Activated CD4-positive, alpha-beta T cell treated with anti-CD3 and anti-CD28 coated beads, Interleukin-10, Interleukin-2, amounts not matched to agents 100 ng/mL and 50 ng/mL, durations not matched to agents 16 hours and 8 hours (primary cell): ENCODE data around the gene GADD45G.
A peak's percentile ranks its signal among the peaks of the same experiment; 100 is the strongest.

ENCODE experiments used
- DNase-seq: peaks from one replicate; pipeline ENCODE4 v3.0.0-alpha.2; 2020

Gene GADD45G, protein sequence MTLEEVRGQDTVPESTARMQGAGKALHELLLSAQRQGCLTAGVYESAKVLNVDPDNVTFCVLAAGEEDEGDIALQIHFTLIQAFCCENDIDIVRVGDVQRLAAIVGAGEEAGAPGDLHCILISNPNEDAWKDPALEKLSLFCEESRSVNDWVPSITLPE

DNA sequence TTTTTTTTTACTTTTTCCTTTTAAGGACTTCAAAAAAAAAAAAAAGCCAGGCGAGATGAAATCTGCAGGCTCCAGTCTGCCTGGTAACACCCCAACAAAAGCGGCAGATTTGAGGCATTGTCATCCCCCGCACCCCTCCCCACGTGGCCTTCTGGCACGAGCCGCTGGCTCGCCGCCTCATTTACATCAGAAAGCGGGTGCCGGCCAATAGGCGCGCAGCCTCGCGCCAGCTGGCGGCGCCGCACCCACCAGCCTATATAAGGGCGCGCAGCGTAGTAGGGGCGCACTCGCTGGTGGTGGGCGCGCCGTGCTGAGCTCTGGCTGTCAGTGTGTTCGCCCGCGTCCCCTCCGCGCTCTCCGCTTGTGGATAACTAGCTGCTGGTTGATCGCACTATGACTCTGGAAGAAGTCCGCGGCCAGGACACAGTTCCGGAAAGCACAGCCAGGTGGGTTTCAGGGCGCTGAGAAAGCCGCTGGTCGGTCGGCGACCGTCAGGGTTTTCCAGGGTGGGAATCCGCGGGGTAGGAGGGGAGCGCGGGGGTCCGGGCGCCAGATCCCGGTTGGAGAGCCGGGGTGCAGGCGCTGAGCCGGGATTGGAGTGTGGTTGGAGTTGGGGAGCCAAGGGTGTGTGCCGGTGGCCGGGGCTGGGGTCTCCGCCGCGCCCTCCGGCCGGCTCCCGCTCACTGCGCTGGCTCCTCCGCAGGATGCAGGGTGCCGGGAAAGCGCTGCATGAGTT lies at the start of gene GADD45G:
Gene GADD45G, plus strand, starts transcription at position 284 of the 736 bp plus-strand sequence. Its CDS starts 110 bp downstream, at position 394.
- peak; percentile 92 for DNase-seq

DNA sequence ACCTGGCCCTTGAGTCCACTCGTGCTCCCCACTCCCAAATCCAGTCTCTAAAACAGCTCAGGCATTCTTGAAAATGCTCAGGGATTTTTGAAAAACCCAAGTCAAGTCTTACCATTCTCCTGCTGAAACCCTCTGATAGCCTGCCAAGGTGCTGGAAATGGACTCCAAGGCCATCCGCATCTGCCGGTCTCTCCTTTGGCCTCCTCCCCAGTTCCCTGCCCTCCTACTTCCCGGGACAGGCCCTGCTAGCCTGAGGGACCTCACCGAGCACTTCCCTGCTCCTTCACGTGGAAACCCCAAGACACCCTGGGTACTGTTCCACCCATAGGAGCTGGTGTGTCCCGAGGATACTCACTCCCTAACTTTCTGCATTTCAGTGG lies 49.8 kb upstream of the GADD45G start:
- DNase-seq, result no peak

DNA sequence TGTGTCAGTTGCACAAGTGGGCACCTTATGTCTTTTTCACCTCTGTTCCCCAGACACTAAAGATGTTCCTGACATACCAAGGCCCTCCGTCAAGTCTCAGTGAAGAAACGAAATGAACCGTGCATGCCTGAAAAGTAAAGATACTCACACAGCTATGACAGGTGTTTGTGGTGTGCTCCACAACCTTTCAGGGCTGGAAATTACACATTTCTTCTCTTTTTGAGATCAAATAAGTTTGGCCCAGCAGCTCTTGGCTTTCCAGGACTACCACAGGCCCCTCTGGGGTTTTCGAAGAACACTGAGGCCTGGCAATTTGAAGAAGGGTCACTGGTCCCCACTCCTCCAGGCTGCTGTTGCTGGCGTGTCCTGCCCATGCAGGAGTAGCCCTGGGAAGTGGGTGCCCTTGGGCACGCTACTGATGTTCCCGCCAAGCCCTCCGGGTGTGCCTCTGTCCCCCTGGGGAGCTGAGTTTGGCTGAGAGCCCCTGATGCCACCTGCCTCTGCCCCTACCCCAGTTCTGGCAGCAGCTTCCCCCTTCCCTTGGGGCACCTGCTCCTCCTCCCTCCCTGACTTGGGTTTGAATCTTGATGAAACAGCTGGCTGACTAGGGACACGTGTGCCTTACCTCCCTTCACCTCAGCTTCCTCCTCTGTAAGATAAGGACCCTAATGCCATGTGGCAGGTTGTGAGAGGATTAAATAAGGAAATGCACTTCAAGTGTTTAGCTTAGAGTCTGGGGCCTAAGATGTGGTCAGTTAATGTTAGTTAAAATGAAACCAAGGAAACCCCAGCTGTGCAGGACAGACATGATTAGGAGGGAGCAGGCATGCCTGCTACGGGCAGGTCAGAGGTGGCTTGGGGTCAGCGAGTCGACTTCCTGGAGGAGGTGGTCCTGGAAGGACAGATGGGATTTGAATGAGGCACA lies 49.1 kb upstream of the GADD45G start:
- no peak for DNase-seq

DNA sequence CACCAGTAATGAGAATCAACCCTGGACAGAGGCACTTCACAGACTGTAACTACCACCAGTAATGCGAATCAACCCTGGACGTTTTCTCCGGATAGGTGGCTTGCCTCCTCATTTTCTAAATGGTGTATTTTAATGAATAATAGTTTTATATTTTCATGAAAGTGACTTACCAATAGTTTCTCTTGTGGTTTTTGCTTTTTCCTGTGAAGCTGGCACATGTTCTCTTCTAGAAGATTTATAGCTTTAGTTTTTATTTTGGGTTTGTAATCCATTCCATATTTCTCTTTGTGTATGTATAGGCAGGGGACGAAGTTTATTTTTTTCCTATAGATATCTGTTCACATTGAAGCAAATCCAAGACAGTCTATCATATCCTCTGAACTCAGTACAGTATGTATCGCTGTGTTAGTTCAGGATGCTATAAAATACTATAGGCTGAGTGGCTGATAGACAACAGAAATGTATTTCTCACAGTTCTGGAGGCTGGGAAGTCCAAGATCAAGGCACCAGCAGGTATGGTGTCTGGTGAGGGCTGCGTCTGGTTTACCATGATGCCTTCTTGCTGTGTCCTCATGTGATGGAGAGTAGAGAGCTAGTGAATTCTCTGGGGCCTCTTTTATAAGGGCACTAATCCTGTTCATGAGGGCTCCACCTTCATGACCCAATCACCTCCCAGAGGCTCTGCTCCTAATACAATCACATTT lies 46.5 kb upstream of the GADD45G start:
- no peak for DNase-seq

DNA sequence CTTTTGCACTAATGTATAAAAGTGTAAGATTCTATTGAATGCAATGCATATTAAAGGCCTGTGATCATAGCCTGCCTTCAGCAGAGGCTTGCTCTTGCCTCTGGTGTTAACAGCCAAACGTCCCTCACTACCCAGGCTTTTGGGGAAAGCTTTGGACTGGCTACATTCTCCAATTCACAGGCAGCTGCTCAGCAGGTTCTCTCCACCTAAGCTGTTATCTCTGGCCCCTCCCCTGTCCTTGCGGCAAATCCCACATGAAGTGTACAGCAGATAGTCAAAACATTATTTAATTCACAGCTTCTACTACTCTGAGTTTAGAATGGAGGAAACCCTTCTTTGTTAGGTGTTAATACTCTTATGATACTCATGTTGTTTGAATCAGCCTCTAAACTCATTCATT lies 45.9 kb upstream of the GADD45G start:
- no peak for DNase-seq

DNA sequence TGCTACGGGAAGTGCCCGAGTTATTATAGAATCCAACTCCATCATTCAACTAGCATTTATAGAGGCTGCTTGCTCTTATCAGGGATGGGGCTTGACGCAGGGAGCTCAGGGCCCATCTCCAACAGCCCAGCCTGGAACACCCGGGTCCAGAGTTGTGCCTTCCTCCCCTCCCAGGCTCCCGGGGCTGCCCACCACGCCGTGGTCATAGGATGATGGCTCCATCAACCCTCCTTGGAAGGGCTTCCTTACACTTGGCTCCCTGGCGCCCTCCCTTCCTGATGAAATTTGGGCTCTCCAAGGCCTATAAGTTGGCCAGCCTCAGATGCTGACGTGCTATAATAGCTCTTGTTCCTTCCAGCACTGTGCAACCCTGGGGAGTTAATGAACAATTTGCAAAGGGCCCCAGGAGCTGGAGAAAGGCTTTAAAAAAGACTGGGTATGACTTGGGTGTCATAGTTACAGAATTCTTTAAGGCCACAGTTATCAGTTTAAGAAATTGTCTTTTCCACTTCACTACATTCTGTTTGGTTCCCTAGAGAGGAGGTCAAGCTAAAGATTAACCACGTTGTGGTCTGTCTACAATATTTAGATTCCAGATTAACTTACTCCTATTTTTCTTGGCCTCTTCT lies 42.5 kb upstream of the GADD45G start:
- no peak for DNase-seq

DNA sequence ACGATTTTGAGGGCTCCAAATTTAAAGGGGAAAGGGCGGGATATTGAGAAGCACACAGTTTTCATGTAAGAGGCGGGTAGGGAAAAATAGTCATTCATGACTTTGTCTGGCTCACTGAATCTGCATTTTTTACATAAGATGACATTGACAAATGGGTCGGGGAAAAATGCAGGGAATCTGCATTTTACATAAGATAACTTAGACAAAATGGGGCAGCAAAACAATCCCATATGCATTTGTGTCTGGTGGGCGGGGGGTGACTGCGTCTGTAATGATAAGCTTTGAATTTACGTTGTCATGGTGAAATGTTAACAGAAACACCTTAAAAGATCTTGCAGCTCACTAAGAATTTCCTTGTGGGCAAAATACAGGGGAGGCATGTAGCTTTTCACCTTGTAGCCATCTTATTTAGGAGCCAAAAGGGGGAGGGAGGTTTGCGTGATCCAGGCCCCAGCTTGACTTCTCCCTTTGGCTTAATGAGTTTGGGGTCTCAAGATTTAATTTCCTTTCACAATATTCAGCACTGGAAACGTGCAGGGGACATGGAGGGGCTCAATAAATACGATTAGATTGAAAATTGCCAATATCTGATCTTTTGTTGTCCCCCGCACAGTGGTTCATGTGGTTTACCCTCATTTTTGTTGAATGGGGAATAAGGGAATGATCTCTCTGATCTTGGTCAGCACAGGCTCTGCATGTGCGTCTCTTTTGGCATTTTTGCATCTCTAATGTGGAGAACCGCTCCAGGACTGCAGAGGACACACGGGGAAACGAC lies 41.1 kb upstream of the GADD45G start:
- no peak for DNase-seq

DNA sequence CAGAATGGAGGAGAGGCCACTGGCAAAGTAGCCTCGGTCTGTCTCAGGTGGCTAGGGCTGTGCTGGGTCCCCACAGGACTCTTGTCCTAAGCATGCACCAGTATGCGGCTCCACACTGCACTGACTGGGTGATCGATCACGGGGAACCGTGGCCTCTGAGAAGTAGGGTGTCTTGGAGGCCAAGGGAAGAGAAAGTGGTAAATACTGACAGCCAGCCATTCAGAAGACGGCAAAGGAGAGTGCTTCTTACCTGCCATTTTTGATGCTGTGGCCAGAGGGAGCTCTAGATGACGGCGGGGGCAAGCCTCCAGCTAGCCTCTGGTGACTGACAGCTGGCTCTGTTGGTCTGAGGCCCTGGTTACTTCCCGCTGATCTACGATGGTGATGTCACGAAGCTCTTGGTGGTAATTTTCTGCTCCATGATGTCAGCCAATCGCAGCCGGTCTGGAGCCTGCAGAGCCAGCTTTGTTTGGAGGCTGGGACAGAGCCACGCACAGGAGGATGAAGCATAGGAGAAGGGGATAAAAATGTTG lies 40.4 kb upstream of the GADD45G start:
- DNase-seq, result no peak

DNA sequence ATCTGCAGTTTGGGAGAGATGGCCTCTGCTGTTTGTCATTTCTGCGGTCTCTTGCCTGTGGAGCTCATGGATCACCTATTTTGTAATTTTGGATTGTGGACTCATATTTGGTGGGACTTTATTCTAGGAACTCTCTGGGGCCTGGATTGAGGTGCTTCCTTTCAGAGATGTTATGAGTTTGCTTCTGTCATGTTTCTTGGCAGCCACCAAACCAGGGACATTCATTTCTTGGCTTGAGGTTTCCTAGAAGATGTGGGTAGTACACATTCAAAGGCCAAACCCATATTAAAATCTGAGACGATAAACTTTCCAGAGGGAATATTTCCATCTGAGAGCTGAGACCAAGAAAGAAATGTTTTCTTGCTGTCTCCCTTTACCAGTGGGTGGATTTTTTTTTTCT lies 37.2 kb upstream of the GADD45G start:
- no peak for DNase-seq

DNA sequence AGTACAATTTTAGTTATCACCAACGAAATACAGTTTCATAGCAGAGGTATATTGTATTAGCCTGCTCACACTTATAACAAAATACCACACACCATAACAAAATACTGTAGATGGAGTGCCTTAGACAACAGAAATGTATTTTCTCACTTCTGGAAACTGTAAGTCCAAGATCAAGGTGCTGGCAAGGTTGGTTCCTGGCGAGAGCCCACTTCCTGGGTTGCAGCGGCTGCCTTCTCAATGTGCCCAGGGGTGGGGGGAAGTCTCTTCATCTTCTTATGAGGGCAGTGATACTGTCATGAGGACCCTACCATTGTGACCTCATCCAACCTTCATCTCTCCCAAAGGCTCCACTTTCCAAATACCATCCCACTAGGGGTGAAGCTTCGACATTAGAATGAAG lies 30.5 kb upstream of the GADD45G start:
- DNase-seq, result no peak

DNA sequence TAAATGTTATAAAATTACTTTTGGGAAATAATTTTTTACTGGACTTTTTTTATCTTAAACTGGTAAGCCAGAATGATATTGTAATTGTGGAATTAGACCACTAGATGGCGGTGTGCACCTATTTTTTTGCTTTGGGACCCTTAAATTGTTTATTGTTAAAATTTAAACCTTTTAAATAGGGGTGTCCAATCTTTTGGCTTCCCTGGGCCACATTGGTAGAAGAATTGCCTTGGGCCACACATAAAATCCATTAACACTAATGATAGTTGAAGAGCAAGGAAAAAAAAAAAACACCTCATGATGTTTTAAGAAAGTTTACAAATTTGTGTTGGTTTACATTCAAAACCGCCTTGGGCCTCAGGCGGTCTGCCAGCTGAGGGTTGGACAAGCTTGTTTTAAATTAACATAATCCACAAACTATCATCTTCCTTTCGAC lies 28.4 kb upstream of the GADD45G start:
- DNase-seq, result peak; percentile 30

DNA sequence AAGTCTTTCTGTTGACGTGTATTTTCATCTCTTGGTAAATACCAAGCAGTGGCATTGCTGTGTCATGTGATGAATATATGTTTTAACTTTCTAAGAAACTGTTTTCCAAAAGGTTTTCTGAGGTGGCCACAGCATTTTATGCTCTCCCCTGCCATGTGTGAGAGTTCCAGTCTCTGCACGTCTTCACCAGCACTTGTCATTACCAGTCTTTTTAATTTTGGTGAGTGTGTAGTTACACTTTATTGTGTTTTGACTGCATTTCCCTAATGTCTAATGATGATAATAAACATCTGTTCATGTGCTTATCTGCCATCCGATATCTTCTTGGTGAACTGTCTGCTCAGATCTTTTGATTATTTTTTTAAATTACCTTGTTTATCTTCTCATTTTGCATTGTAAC lies 27.4 kb upstream of the GADD45G start:
- DNase-seq, result no peak

DNA sequence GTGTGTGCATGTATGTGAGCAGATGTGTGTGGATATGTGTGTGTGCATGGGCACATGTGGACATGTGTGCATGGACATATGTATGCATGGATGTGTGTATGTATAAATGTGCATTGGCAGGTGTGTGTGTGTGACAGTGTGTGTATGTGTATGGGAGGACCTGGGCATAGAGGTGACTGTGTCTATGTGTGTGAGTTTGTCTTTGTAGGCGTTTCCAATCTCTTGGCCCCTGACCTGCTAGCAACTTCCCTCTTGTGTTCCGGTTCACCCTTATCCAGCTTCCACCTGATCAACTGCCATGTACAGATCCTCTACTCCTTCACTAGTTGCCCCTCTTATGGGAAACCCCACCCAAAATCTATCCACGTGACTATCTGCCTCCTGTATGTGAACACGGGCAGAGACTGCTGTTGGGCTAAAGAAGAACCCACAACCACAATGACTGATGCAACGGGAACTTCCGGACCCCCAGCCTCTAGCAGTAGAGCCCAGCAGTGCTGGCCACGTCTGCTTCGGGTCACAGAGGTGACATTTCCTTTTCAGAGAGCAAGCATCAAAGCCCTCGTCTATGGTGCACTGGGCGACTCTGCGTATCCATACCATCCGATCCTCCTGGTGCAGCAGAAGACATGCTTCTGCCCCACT lies 24.9 kb upstream of the GADD45G start:
- DNase-seq, result peak; percentile 41

DNA sequence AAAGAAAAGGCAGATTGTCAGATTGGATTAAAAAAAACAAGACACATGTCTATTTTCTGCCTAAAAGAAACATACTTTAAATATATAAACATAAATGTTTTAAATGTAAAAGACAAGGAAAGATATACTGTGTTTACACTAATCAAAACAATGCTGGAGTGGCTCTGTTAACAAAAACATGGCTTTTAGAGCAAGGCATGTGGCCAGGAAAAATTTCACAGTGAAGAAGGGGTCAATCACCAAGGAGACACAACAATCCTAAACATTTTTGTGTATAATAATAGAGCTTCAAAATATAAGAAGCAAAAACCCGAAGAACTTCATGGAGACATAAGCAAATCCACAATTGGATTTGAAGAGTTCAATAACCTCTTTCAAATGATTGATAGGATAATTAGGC lies 18.5 kb upstream of the GADD45G start:
- no peak for DNase-seq

DNA sequence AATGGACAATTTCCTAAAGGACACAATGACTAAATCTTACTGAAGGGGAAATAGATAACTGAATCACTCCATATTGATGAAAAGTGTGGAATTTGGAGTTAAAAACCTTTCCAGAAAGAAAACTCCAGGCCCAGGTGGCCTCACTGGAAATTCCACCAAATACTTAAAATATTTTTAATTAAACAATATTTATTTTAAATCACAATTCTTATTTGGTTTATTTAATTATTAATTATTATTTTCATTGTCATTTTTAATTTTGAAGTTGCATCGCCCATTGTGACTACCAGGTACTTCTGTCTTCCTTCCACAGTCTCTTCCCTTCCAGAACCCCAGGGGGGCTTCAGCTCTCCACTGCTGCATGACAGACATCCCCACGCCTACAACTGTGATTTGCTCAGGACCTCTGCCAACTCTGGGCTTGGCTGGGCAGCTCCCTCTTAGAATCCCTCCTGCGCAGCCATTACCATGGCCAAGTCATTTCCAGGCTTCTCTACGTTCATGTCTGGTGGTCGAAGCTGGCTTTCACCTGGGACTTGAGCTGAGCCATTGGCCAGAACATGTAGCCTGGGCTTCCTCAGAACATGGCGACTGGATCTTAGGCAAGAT lies 16.4 kb upstream of the GADD45G start:
- DNase-seq, result no peak

DNA sequence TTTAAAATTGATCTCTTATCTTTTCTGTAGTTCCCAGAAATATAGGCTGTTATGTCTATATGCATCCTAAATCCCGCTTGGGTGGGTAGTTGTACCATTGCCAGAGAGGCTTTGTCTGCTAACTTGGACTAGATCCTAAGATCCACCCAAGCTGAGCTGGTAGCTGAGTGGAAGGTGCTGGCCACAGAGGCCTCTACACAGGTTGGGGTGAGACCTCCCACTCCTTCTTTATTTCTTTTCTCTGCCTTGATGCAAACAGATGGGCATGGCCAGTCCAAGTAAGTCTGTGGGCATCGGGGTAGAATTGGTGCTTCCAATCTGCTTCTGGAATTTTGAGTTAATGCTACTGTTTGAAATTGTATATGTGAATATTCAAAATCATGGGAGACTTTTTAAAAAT lies 14.4 kb upstream of the GADD45G start:
- DNase-seq, result no peak

DNA sequence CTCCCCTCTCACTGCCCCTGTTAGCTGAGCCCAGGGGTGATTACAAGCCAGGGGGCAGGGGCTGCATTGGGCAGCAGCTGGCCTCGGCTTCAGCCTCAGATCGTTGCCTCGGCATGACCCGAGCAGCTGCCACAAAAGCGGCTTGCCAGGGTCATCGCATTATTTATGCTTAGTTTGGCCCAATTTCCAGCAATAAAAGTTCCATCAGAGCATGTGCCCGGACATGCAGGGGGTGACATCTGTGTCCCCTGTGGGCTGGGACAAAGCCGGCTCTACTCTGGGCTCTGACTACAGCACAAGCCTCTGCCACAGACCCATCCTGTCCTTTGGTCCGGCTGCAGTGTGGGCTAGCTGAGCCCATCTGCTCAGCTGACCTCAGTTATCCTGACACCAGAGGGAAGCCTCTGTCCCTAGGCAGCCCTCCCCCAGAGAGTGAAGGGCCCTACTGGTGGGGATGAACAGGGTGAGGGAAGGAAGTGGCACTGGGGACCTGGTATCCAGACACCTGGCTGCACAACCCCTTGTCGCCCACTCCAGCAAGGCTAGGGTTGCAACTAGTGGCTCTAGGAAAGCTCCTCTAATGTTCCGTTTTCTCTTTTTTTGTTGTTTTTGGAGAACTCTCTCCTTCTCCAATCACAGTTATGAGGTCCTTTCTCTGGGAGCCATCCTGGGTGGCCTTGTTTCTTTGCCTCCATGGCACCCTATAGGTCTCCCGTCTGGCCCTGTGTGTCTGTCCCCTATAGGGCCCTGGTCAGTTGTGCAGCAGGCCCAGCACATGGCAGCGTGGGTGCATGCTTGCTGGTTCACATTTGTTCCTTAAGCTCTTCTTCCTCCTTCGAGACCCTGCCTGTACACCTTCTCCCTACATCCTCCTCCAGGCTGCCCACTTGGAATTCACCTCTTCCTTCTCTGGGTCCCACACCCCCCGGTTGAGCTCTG lies 13.3 kb upstream of the GADD45G start:
- DNase-seq, result no peak

DNA sequence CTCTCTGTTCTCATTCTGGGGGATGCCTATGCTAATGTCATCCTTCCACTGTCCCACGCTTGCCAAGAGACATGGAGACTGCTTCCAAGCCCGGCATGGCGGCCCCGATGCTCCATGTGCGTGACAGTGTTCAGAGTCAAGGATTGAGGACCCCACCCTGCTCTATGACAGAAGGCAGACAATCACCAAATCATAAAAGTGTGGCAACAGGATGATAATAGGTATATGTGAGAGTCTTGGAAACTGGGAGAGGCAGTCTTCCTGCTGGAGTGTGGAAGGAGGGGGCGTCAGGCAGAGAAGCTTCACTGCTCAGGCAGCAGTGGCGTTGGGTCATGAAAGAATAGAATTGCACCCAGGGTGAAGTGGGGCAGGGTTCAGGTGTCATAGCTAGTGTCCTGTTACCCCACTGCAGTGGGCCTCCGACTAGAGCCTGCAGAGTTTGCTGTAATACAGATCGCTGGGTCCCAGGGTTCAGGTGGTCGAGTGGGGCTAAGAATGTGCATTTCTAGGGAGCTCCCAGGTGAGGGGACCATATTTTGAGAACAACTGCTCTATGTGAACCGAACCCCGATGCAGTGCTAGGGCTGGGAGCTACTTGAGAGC lies 12.5 kb upstream of the GADD45G start:
- DNase-seq, result no peak
